ENCODE measurements around the gene CGRRF1.

The CGRRF1 gene

DNA sequence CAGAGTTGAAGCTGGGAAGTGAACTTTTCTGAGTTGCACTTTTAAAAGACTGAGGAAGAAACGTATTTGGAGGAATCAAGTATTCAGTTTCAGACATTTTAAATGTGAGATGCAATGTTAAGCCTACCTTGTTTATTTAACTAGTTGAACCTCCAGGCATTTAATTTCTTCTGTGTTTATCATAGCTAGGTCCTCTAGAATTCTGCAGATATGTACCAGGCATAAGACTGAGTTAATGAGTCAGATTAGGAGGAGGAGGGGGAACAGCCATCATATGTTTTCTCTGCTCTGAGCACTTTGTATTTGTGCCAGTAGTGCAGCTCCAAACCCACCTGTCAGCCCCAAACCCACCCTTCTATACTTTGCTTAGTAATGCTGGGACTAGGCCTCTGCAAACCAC lies 40.8 kb downstream of the CGRRF1 start:
- no peak for DNase-seq

DNA sequence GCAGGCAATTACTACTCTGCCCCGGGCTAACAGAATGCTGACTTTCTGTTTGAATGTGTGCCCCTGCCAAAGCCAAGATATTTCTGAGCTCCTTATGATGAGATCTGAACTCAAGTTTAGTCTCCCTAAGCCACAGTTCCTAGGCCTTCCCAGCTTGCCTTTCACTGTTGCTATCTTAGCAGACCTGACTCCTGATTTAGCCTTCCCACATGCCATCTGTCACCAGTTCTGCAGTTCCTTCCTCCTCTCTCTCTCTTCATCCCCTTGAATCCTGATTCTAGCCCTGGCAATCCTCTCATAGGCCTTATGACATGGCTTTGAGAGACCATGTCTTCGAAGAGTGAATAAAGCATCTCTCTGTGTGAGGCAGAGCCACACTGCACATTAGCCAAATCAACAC lies 44.7 kb downstream of the CGRRF1 start:
- DNase-seq, result no peak

DNA sequence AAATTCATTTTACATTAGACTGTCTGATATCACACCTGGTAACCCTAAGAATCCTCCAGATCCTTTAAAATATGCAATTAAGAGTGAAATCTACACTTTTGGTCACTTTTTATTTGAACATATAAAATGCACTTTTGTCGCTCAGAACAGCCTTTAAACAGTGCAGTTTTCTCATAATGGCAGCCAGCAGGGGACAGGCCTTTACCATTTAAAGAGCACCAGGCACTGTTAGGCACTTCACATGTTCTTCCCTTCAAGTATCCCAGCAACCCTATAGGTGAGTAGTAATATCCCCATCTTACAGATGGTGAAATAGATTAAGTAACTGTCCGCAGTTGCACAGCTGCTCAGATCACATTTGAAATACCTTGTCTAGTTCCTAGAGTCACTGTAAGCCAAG lies 45.9 kb downstream of the CGRRF1 start:
- DNase-seq, result no peak

DNA sequence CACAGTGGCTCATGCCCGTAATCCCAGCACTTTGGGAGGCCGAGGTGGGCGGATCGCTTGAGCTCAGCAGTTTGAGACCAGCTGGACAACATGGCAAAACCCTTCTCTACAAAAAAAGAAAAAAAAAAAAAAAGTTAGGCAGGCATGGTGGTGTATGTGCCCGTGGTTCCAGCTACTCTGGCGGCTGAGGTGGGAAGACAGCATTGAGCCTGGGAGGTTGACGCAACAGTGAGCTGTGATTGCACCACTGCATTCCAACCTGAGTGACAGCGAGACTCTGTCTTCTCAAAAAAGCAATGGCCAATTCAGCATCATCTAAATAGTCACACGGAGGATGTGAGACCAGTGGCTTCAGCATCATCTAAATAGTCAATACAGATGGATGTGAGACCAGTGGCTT lies 46.8 kb downstream of the CGRRF1 start:
- DNase-seq, result no peak

DNA sequence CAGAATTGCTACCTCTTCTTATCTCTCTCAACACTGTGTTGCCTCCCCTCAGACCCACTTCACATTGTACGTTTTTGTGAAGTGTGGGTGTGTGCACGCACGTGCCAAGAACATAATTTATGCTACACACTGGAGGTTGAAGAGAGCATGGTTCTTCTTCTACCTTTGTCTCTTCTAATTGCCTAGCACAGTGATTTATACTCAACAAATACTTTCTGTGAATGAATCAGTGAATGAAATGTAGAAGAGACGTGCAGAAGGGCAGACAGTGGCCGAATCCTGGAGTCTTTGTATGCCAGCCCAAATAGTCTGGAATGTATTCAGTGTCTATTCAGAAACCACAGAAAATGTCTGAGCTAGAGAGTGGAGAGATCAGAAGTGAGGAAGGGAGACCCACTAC lies 52.6 kb downstream of the CGRRF1 start:
- DNase-seq, result no peak

DNA sequence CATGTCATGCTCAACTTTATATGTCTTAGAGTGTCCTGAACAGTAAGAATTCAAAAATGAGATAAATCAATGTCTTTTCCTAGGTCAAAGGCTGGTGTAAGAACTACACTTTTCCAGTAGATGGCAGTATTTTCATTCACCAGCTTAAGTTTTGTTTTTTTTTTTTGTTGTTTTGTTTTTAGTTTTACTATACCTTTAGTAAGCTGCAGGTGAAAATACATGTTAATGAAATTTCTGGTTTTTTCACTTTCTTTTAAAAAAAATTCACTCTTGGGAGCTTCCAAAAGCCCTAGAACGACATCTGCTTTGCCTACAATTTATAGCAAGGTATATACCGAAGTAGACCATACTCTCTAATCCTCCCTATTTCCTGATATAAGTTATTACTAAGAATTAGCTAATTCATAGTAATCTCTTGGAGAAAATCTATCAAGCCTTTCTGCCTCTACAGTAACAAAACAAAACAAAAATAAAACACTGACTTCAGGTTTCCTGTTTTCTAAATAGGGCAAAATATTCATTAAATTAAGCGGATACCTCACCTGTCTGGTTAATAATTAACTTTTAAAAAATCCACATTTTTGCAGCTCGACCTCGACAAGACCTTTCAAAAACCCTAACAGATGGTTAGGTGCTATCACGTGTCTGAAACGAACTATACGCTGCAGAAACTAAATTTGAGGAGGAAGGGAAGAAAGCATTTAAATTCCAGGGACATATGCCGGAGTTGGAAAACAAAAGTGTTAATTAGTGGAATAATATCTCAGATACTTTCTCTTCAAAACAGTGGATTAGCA lies 54.6 kb downstream of the CGRRF1 start:
- DNase-seq, result peak; percentile 59

DNA sequence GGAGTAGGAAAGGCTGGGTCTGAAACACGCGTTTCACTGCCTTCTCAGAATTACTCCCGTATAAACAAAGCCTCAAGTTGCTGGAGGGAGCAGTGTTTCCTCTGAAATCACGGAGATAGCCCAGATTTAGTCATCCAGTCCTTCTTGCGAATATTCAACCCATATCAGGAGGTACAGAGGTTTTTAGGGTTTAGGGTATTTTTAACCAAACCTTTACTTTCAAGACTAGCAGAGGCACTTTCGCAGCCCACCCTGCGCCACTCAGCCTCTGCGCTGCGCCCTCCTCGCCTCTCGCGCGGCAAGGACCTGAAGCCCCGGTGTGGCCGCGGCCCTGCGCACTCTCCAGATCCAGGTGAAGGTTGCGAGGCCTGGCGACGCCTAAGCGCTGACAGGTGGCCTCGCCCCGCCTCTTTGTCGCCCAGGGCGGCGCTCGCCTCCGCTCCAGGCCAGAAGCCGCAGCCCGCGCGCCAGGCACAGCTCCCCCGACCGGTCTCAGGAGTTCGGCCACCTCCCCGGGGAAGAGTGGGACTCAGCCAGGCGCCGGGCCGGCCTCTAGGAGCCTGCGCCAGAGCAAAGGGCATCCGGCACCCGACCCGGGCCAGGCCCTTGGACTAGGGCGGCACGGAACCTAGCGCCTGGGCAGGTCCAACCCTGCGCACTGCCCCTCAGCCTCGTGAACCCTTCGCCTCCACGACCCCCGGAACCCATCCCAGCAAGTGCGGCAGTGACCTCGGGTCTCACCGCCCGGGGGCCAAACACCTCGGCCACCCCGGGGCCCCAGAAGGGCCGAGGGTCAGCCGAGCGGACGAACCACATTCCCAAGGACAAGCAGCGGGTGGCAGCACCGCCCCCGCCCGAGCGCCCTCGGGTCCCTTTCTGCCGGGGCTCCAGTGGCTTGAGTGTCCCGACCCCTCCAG lies 55.4 kb downstream of the CGRRF1 start:
- DNase-seq, result peak; percentile 67

DNA sequence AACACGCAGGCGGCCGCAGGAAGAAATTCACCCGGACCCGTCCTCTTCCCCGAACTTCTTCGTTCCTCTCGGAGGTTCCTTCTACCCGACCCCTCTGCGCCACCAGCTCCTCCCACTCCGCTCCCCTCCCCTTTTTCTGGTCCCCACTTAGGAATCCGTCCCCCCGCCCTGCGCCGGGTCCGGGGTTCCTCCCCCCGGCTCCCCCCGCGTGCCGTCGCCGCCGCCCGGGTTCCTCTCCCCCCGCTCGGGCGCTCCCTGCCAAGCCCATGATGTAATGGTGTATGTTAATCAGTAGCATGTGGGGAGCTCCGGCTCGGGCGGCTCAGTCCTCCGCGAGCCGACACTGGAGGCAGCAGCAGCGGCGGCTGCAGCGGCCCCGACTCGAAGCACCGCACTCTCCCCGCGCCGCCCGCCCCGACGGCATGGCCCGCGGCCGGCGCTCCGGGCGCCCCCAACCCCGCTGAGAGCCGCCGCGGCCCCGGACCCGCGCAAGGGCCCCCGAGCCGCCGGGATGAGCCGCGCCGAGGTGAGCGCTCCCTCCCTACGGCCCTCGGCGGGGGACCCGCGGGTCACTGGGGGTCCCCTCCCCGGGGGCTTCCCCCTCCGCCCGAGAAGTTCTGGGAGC lies 56.2 kb downstream of the CGRRF1 start:
- peak; percentile 87 for DNase-seq

DNA sequence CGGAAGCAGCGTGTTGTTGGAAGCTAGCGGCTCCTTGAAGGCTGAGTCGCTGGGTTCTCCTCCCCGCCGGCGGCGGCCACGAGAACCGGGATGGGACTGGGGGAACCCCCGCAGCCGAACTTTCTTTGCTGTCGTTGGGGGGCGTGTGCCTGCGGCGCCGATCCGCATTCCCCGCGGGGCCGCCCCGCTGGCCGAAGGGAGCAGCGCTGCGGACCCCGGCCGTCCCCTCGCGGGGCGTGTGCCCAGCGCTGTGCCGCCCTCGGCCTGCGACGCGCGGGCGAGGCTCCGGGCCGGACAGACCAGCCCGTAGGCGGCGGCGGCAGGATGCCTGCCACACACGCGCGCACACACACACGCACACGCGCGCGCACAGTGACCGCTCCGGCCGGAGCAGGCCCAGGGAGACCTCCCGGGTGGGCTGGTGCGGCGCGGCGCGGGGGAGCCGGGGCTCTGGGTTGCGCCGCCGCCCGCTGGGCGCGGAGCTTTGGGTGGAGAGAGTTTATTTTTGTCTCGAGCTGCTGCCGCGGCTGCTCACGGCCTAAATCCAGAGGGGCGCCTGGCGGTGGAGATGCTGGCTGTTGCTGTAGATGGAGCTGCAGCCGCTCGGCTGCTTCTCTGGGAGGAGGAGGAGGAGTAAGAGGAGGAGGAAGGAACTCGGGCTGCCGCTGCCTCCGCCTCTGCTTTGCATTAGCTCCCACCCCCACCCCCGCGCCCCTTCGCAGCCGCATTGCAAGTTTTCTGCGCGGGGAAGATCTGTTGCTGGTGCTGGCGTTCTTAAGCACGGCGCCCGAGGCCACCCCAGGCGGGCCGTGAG lies 56.9 kb downstream of the CGRRF1 start, which contains the start of gene SAMD4A:
Gene SAMD4A, plus strand, starts transcription at position 719 of the 814 bp plus-strand sequence. CDS start 789 bp downstream, outside the sequence.
- peak; percentile 63 for DNase-seq

DNA sequence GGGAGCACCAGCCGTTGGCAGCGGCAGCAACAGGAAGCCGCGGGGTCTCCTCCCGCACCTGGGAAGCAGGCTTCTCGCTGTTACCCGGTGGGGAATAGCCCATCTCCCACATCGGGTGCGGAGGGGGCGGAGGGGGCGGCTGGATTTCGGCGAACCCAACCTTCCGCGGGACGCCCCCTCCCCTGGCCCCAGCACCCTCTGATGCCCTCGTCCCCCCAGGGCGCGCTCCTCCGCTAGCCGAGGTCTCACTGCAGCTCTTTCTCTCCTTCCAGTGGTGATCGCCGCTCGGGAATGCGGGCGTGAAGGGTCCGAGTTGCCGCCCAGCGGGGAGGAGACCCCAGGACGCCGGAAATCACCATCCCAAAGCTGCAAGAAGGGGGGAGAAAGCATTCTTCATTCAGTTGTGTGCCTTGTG lies 57.5 kb downstream of the CGRRF1 start:
- DNase-seq, result no peak

DNA sequence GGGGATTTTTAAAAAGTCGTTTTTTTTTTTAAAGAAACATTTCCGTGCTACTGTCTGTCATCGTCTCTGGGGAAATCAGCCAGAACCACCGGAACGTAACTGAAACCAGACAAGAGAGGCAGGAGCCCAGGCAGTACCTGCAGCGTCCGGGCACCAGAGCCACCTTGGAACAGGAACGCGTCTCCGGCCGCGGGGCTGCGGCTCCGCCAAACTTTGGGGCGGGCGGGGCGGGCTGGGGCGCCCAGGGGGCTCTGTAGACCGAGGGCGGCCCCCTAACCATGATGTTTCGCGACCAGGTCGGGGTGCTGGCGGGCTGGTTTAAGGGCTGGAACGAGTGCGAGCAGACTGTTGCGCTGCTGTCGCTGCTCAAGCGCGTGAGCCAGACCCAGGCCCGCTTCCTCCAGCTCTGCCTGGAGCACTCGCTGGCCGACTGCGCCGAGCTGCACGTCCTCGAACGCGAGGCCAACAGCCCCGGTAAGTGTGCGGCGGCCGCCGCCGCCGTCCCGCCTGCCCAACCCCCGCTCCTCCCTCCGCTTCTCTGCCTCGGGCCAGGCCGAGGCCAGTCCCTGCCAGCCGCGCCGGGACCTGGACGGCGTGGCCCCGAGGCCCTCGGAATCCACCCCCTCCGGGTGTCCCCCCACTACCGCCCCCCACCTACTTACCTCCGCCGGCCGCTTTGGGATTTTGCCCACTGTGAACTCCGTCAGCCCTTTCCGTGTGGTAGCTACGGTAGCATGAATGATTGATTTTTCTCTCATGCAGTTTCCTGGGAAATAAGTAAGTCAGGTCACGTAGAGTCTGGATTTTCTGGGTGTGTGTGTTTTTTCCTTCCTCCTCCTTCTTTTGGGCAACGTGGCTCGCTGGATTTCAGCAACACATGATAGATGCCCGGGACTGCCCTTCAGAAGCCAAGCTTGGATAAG lies 58.2 kb downstream of the CGRRF1 start:
- peak; percentile 42 for DNase-seq

DNA sequence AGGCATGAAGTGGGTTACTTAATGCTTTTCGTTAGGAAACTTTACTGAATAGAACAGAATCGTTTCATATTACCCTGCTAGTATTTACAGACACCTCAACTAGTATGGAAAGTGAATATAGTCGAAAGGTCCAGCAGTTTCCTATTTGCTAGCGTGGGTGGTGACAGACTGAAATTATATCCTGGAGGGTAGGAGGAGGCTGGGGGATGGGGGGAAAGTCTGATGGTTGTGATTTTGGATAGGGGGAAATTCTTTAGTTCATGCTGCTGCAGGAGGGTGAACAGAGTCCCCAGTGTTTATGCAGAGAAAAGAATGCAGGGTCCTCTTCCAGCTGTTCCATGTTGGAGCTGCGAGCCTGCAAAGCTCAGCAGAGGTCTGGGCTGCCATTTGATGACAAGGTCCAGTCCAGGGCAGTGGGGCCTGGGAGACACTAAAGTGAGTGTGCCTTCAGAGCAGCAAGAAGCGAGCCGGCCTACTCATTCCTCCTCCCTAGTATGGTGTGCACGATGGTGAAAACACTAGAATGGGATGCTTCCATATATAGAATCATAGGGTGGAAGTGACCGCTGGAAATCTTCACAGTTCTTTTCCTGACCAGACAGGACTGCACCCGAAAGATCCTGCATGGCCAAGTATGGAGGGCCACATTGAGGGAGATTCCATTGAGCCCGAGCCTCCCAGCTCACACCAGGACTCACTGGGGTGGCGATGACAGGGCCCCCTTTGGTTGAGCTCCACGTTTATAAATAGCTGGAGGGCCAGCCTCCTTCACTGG lies 59.3 kb downstream of the CGRRF1 start:
- DNase-seq, result no peak

DNA sequence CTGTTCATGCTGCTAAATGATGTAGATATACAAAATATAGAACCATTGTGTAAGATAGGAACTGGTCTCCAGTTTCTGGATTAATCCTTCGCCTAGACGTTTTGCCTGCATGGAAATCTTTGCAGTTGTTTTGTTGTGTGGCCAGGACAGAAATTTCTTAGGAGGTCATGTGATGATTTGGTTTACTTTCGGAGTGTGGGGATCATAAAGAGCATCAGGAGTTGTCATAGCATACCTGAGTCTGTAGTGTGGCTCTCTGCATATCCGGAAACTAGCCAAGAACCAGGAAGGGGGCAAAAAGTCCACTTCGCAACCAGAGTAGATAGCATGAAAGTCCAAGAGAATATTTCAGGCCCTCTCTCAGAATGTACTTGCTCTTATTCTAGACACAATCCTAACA lies 60.3 kb downstream of the CGRRF1 start:
- no peak for DNase-seq

DNA sequence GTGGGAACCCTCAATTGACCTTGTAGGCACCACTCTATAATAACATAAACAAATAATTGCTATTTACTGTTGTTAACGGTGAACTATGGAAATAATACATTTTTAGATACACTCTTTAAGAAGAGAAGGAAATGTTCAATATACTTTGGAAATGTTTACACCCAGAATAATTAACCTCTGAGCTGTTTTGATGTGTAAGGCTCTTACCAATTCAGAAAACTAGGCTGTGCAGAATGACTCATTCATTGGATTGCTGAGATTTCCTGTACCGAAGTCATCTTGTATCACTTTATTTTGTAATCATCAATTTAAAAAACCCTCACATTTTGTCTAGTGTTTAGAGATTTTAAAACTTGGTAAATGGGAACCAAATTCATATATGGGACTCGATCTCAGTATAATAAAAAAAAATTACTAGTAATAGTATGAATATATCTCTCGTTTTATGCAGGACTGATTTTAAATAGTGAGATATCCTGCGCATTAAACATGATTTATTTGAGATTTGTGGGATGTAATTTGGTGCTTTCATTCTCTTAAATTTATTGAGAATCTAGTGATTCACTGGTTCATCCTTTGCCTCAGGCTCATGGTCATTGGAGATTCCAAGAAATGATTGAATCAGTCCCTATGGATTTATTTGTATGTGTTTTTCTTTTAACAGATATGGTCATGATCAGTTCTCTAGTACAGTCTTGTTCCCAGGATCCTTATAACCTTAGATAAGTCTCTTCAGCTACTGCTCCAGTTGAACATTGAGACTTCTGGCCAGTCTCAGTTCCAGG lies 61.1 kb downstream of the CGRRF1 start:
- no peak for DNase-seq

DNA sequence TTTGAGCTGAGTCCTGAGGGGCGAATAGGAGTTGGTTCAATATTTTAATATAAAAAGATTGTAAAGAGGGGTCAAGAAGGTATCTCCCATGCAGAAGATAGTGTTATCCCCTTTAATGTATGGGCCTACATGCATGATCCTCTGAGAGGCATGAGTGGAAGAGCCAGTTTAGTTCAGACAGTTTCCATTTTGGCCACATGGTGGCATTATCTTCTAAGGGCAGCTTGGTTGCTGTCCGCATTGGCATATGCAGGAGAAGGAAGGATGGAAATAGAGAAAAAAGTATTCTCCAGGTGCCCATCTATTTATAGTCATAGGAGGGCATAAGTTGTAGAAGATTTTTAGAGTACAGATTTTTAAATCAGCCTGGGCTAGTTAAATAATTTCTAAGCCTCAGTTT lies 62.6 kb downstream of the CGRRF1 start:
- peak; percentile 27 for DNase-seq

DNA sequence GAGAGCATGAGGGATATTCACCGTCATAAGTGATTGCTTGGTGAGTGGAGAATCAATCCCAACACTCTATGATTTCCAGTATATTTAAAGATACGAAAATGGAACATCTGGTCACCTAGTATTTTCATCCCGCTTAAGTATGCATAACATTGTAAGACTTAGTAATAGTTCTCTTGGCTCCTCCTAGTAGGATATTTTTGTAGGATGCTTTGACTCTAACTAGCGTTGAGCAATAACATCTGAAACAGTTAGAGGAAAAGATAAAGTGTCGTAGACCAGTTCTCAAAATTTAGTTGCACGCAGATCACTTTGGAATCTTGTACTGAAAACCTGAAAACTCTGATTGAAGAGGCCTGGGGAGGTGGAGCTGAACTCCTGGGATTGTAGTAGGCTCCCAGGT lies 64.8 kb downstream of the CGRRF1 start:
- DNase-seq, result no peak

DNA sequence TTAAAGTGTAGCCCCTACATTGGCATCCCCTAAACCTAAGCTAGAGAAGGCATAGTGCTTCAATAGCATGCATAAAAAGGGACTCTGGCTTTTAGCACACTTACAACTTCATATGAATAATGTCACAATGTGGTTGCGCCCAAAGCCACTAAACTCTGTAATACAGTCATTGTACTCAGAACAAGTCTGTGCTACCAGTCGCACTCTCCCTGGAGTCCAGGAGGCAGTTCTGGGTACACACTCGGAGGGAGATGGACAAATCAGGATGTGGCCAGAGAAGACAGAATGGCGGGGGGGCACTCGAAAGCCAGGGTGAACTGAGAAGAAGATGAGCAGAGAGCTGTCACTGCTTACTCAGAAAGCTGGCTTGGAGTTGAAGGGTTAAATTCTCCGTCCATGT lies 67.8 kb downstream of the CGRRF1 start:
- no peak for DNase-seq

DNA sequence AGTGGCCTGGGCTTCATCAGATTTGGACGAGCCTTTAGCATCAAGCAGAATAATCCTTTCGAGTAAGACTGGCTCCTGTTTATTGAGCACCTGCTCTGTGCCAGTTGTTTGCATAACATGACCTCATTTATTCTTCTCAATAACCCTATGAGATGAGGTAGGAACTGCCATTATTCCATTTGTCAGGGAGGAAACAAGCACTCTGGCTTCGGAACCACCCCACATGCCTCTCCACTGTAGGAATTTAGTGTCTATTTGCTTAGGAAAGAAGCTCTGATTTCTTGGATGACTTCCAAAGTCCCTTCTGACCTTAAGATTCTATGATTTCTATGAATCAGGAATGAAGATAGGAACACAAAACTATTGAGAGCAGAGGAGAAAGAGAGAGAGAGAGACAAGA lies 68.3 kb downstream of the CGRRF1 start:
- DNase-seq, result no peak

DNA sequence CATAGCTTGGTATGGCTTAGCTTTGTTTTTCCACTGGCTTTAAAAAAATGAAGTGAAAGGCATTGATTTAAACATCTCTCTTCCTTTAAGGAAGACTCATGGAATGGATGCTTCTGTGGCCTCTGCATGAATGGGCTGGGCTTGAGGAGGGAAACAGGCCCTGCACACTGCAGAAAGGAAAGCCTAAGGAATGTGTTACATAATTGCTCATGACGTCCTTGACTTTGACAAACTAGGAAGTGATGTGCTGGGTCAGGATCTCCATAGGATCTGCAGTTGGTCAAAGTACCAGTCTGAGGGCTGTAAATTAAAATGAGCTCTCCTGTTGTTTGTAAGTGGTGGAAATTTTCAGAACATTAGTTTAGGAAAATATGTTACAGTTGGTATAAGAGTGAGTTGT lies 69.9 kb downstream of the CGRRF1 start:
- no peak for DNase-seq

DNA sequence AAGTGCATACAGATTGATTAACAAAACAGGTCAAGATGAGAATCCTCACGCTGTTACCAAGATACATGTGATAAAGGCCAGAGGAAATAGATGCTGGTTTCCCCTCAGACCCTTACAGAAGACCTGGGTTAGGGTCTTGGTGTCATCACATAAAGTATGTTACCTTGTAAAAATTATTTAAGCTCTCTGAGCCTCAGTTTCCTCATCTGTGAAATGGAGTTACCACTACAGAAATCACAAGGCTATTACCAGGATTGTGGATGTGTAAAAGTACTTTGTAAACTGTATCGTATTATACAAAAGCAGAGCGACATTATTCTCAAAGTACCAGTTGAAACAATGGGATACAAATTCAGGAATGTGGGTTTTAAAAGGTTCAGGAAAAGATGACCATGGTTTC lies 71.2 kb downstream of the CGRRF1 start:
- no peak for DNase-seq
